Measurements from ENCODE around the gene SLC34A2. TPM values are rescaled to one million over a fixed set of nuclear protein-coding genes. Genes with fewer than 3 reads are reported as not detected.
"Not testable (repeated sequence)": the region's sequence is repeated elsewhere in the genome, so short reads cannot be mapped to it uniquely, and the experiment has no call there.

Gene SLC34A2
- total RNA-seq, 1 donor: not detected

DNA sequence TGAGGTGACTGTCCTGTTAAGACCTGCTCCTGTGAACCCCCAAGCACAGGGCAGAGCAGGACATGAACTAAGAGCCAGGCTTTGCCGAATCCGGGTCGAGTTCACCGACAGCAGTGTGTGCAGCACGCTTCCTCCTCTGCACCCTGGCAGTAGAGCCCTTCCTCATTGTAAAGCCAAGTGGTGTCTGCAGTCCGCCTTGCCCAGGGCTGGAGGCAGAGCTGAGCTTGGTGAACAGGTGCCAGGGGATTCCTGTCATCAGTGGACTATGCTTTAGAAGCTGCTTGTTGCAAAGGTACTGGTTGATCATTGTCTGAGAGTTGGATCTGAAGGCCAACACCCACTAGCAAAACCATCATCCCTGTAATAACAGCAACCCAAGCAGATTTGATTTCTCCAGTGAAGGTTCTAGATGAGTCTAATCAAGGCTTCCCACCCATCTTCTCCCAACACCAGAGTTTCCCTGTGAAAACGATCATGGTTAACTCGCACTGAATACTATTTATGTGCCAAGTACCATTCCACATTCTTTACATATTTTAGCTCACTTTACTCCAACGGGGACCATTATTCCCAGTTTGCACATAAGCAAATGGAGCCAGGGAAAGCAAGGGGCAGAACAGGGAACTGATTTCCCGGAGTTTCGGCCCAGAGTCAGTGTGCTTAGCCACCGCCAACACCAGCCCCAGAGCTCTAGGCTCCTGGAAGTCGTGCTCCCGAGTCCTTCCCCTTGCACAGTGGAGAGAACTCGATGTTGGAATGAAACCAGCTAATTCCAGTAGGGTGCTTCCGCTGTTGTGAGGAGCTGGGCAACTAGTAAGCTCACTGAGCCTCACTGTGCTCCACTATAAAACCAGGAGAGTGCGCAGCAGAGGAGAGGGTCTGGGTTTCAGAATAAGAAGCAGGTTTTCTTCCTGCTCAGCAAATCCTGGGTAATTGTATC is 1.4 kb upstream of the SLC34A2 start:
- Histone ChIP-seq H3K4me3 (ENCODE audit: insufficient read depth, low read length) (no peak overlapping the region), H4K20me1 (ENCODE audit: insufficient read depth, low read length) (no peaks in the 10 kb centered on the region), H3K4me2 (ENCODE audit: insufficient read depth, low read length) (no peak overlapping the region), H2AFZ (ENCODE audit: low read length) (no peak overlapping the region), H3K27ac (ENCODE audit: low read depth, low read length) (no peak overlapping the region), H3K79me2 (ENCODE audit: insufficient read depth, low read length) (no peaks in the 10 kb centered on the region), H3K27me3 (ENCODE audit: insufficient read depth, low read length) (peaks cover 53% of the 10 kb centered on the region), H3K4me1 (ENCODE audit: insufficient read depth, low read length) (no peaks in the 10 kb centered on the region), H3K9me3 (ENCODE audit: low read depth, low read length) (no peaks in the 10 kb centered on the region), H3K36me3 (ENCODE audit: insufficient read depth, low read length) (no peaks in the 10 kb centered on the region)
- DNase-seq (ENCODE audit: insufficient read length, low spot score, missing footprints): peak; percentile 88
- TF ChIP-seq, protein P1, sequence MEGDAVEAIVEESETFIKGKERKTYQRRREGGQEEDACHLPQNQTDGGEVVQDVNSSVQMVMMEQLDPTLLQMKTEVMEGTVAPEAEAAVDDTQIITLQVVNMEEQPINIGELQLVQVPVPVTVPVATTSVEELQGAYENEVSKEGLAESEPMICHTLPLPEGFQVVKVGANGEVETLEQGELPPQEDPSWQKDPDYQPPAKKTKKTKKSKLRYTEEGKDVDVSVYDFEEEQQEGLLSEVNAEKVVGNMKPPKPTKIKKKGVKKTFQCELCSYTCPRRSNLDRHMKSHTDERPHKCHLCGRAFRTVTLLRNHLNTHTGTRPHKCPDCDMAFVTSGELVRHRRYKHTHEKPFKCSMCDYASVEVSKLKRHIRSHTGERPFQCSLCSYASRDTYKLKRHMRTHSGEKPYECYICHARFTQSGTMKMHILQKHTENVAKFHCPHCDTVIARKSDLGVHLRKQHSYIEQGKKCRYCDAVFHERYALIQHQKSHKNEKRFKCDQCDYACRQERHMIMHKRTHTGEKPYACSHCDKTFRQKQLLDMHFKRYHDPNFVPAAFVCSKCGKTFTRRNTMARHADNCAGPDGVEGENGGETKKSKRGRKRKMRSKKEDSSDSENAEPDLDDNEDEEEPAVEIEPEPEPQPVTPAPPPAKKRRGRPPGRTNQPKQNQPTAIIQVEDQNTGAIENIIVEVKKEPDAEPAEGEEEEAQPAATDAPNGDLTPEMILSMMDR (IDR thresholded peaks at IDR 0.05; ENCODE audit: extremely low read depth, low read depth, low read length): no peak

DNA sequence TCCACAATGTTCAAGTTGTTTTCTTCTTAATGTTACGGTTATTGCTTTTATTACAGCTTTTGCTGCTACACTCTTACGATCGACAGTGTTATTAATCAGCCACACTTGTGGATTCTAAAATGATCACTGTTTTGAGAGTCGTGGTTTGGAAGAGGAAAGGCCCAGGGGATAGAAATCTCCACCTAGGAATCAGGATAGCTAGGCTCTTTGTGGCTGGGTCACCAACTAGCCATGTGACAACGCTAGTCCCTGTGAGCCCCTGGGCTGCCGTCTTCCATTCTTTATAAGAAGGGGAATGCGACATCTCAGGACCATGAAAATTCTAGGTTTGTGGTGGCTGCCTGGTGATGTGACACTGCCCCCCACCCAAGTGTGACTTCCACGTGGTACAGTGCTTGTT is 380 bp downstream of the SLC34A2 start:
- no peaks in the 10 kb centered on the region for H4K20me1 ChIP-seq (ENCODE audit: insufficient read depth, low read length)
- peaks cover 63% of the 10 kb centered on the region for H3K27me3 ChIP-seq (ENCODE audit: insufficient read depth, low read length)
- no peak overlapping the region for H2AFZ ChIP-seq (ENCODE audit: low read length)
- TF ChIP-seq, protein P1 (IDR thresholded peaks at IDR 0.05; ENCODE audit: extremely low read depth, low read depth, low read length): no peak
- no peaks in the 10 kb centered on the region for H3K36me3 ChIP-seq (ENCODE audit: insufficient read depth, low read length)
- no peaks in the 10 kb centered on the region for H3K9me3 ChIP-seq (ENCODE audit: low read depth, low read length)
- no peak for DNase-seq (ENCODE audit: insufficient read length, low spot score, missing footprints)
- no peak overlapping the region for H3K27ac ChIP-seq (ENCODE audit: low read depth, low read length)
- H3K4me2 ChIP-seq (ENCODE audit: insufficient read depth, low read length): no peak overlapping the region
- no peak overlapping the region for H3K4me3 ChIP-seq (ENCODE audit: insufficient read depth, low read length)
- no peaks in the 10 kb centered on the region for H3K79me2 ChIP-seq (ENCODE audit: insufficient read depth, low read length)
- H3K4me1 ChIP-seq (ENCODE audit: insufficient read depth, low read length): no peaks in the 10 kb centered on the region

DNA sequence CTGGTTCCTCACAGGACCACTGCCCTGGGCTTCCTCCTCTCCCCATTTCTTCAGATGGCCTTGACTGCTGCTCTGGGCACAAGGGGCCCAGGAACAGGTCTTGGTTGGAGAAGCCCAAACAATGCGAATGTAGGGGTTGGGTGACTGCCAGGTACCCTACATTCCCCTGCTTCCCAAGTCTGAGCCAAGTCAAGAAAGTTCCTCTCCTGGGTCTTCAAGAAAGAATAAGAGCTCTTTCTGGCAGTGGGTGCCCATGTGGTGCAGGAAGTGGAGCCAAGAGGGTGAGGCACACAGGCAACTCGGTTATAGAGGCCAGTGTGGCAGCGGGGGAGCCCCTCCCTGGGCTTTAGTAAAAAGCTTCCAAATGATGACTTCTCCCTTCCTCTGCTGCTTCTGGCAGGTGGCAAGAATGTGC is 2.7 kb downstream of the SLC34A2 start:
- Histone ChIP-seq H3K9me3 (ENCODE audit: low read depth, low read length) (no peaks in the 10 kb centered on the region), H3K27ac (ENCODE audit: low read depth, low read length) (no peak overlapping the region), H4K20me1 (ENCODE audit: insufficient read depth, low read length) (no peaks in the 10 kb centered on the region), H3K36me3 (ENCODE audit: insufficient read depth, low read length) (no peaks in the 10 kb centered on the region), H2AFZ (ENCODE audit: low read length) (no peak overlapping the region), H3K4me3 (ENCODE audit: insufficient read depth, low read length) (no peak overlapping the region), H3K27me3 (ENCODE audit: insufficient read depth, low read length) (peaks cover 69% of the 10 kb centered on the region), H3K79me2 (ENCODE audit: insufficient read depth, low read length) (no peaks in the 10 kb centered on the region), H3K4me2 (ENCODE audit: insufficient read depth, low read length) (no peak overlapping the region), H3K4me1 (ENCODE audit: insufficient read depth, low read length) (no peaks in the 10 kb centered on the region)
- DNase-seq (ENCODE audit: insufficient read length, low spot score, missing footprints): no peak
- TF ChIP-seq, protein P1 (IDR thresholded peaks at IDR 0.05; ENCODE audit: extremely low read depth, low read depth, low read length): no peak

DNA sequence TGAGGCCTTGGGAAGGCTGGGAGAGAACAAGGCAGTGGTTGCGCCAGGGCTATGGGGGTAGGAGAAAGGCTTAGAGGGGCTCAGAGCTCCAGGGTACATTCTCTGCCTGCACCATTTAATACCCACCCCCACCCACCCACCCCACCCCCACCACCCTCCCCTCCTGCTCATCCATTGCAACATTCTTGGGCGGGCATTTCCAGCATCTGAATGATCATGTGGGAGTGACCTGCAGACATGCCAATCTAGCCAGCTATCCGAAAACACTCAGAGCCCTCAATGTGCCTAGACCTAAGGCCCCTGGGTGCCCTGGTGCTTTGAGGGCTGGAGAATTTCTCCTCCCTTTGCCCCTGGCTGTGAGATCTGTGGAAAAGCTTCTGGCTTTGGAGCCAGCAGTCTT is 3.1 kb downstream of the SLC34A2 start:
- Histone ChIP-seq H2AFZ (ENCODE audit: low read length) (no peak overlapping the region), H3K27me3 (ENCODE audit: insufficient read depth, low read length) (peaks cover 68% of the 10 kb centered on the region), H4K20me1 (ENCODE audit: insufficient read depth, low read length) (no peaks in the 10 kb centered on the region), H3K27ac (ENCODE audit: low read depth, low read length) (no peak overlapping the region), H3K4me2 (ENCODE audit: insufficient read depth, low read length) (no peak overlapping the region), H3K79me2 (ENCODE audit: insufficient read depth, low read length) (no peaks in the 10 kb centered on the region), H3K4me3 (ENCODE audit: insufficient read depth, low read length) (no peak overlapping the region), H3K4me1 (ENCODE audit: insufficient read depth, low read length) (no peaks in the 10 kb centered on the region), H3K9me3 (ENCODE audit: low read depth, low read length) (no peaks in the 10 kb centered on the region), H3K36me3 (ENCODE audit: insufficient read depth, low read length) (no peaks in the 10 kb centered on the region)
- DNase-seq (ENCODE audit: insufficient read length, low spot score, missing footprints): no peak
- TF ChIP-seq, protein P1 (IDR thresholded peaks at IDR 0.05; ENCODE audit: extremely low read depth, low read depth, low read length): no peak

DNA sequence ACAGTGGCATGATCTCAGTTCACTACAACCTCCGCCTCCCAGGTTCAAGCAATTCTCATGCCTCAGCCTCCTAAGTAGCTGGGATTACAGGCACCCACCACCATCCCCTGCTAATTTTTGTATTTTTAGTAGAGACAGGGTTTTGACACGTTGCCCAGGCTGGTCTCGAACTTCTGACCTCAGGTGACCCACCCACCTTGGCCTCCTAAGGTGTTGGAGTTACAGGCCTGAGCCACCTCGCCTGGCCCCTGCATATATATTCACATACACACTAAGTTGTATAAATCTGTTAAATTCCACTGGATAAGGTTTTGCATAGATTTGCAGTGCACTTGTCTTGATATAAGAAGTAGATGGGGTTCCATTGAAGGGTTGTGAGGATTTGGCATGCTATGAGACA is 5.8 kb downstream of the SLC34A2 start:
- H3K27me3 ChIP-seq (ENCODE audit: insufficient read depth, low read length): peaks cover 51% of the 10 kb centered on the region
- H3K36me3 ChIP-seq (ENCODE audit: insufficient read depth, low read length); H3K79me2 ChIP-seq (ENCODE audit: insufficient read depth, low read length); H3K9me3 ChIP-seq (ENCODE audit: low read depth, low read length); H2AFZ ChIP-seq (ENCODE audit: low read length); DNase-seq (ENCODE audit: insufficient read length, low spot score, missing footprints); H3K4me3 ChIP-seq (ENCODE audit: insufficient read depth, low read length); H3K4me2 ChIP-seq (ENCODE audit: insufficient read depth, low read length); H3K4me1 ChIP-seq (ENCODE audit: insufficient read depth, low read length); H3K27ac ChIP-seq (ENCODE audit: low read depth, low read length); H4K20me1 ChIP-seq (ENCODE audit: insufficient read depth, low read length): not testable (repeated sequence)

Measured in osteoblast (primary cell).